Heart left ventricle (tissue), 16 donors: ENCODE measurements around the gene FBXW5. TPM values are rescaled to one million over a fixed set of nuclear protein-coding genes. Genes with fewer than 3 reads are reported as not detected.
A peak's percentile ranks its signal among the peaks of the same experiment; 100 is the strongest.

Experiments
- ATAC-seq, 4 donors: fragments of 200-7000 bp; cut with Tn5 transposase; one replicate each; pipeline ENCODE4 v1.9.1; 2020 to 2022; ENCODE audit warnings: moderate library complexity in 4 of 4, mild to moderate bottlenecking in 3 of 4, moderate number of reproducible peaks in 1 of 4
- DNase-seq, 5 donors: peaks; one replicate each; pipeline ENCODE4 v3.0.0-alpha.2; 2020
- H3K27ac ChIP-seq, 12 donors: fragments of 200-600 bp; sonication (generic) in 4 of 12; one replicate each; pipeline versions ENCODE4 v1.5.0 to v1.8.0; 2016 to 2022; ENCODE audit warnings: mild to moderate bottlenecking in 2 of 12
- H3K27me3 ChIP-seq, 9 donors: fragments of 200-600 bp; sonication (generic) in 2 of 9; one replicate each; pipeline versions ENCODE4 v1.5.1 to v1.8.0; 2016 to 2022; ENCODE audit warnings: mild to moderate bottlenecking in 3 of 9
- H3K36me3 ChIP-seq, 9 donors: fragments of 200-600 bp; sonication (generic) in 2 of 9; one replicate each; pipeline versions ENCODE4 v1.5.0 to v1.8.0; 2018 to 2022; ENCODE audit warnings: mild to moderate bottlenecking in 2 of 9
- H3K4me1 ChIP-seq, 12 donors: fragments of 200-600 bp; sonication (generic) in 4 of 12; one replicate each; pipeline versions ENCODE4 v1.5.0 to v1.8.0; 2016 to 2022; ENCODE audit warnings: mild to moderate bottlenecking in 3 of 12
- H3K4me3 ChIP-seq, 12 donors: fragments of 200-600 bp; sonication (generic) in 4 of 12; one replicate each; pipeline versions ENCODE4 v1.5.0 to v1.8.0; 2017 to 2022; ENCODE audit warnings: mild to moderate bottlenecking in 9 of 12, moderate library complexity in 4 of 12
- H3K9me3 ChIP-seq, 12 donors: fragments of 200-600 bp; sonication (generic) in 4 of 12; one replicate each; pipeline versions ENCODE4 v1.5.0 to v1.8.0; 2016 to 2022; ENCODE audit warnings: mild to moderate bottlenecking in 1 of 12
- CTCF ChIP-seq, 12 donors: fragments of 200-600 bp; sonication (generic) in 4 of 12; IDR thresholded peaks; one replicate each; pipeline versions ENCODE4 v1.5.0 to v1.8.0; 2018 to 2022; ENCODE audit warnings: antibody characterized with exemption in 12 of 12, mild to moderate bottlenecking in 5 of 12
- POLR2A ChIP-seq, 2 donors: fragments of 450-650 bp; IDR thresholded peaks; one replicate each; pipeline ENCODE4 v1.6.1; 2017; ENCODE audit warnings: antibody characterized with exemption in 2 of 2, mild to moderate bottlenecking in 2 of 2, moderate library complexity in 2 of 2
- WGBS, 4 donors: extraction: QIAGEN DNeasy Blood & Tissue Kit in 2 of 4; methylation state at CpG; one replicate each; pipeline versions ENCODE4 v1.1.5 to v1.1.7; 2013 to 2018; 5-methylcytosine and 5-hydroxymethylcytosine counted together
- intact Hi-C, 10 donors: fragments of 100-400 bp; cut with DNase I; formaldehyde crosslinking; loops; one replicate each; pipeline versions ENCODE4 v1.11.1 to v1.14.2; 2022
- polyA plus RNA-seq, 2 donors: library from polyadenylated mRNA; stranded (reverse); fragments of 200-250 nt; gene quantifications; one replicate each; pipeline ENCODE4 v1.2.3, GENCODE V29; 2013
- total RNA-seq, 9 donors: library from RNA; depleted of rRNA in 2 of 9; stranded (reverse); fragments of >200 nt in 2 of 9; fragmentation: NEBNext Ultra II Directional in 3 of 9; extraction: Animal tissue kit (Norgen Biotek cat#: 25700) in 3 of 9; gene quantifications; one replicate each; pipeline versions ENCODE4 v1.1.0 to v1.2.4, GENCODE V29; 2016 to 2023
- donor health status: ischemic (EF 13 %, LVEDD 7.1; RV severe dilation, severe dysfunction).
- donor health status: healthy with polysubstance abuse.
- donor health status: DM: no; HTN: yes; CAD: no.
- donor health status: DM: no; HTN: no; CAD: no.
- donor health status: ischemic (EF 25% LVEDD 6.9; RV normal size, moderate dysfunction).
- donor health status: ischemic (EF 25% LVEDD 5.7; RV mildly dilated, moderate dysfunction).
- donor health status: healthy.
- donor health status: DM: yes; HTN: yes; CAD: no.
- donor health status: ischemic (EF 35%, LVEDD 5.7; RV mildly dilated, moderate dysfunction).
- donor health status: nonischemic (EF 11% LVEDD 7.7; RV severe dilation, severe dysfunction).
- donor health status: DM: yes; HTN: yes; CAD: no.
- donor health status: PGD.
- donor health status: ischemic (EF 29% LVEDD 5.4; RV normal size, mild dysfunction).
- donor health status: nonischemic (EF 23%, LVEDD 6.1; RV moderate dilation, normal function).

Gene FBXW5
- total and polyA plus RNA-seq, 11 donors, result 110 to 388 (median 148) TPM

GRCh38 chr9:136907011-136907914 is 37.3 kb downstream of the FBXW5 start:
- intact Hi-C loops, result no loop called here
- Histone ChIP-seq H3K27me3 (no peaks in the 10 kb centered on the region), H3K4me1 (peaks cover 0 to 21% (median 17%) of the 10 kb centered on the region in 12 donors), H3K4me3 (no peak overlapping the region), H3K27ac (no peak overlapping the region), H3K36me3 (peaks cover 0 to 64% (median 36%) of the 10 kb centered on the region in 9 donors), H3K9me3 (no peaks in the 10 kb centered on the region)
- TF ChIP-seq POLR2A (IDR thresholded peaks at IDR 0.05) (no peak), CTCF (IDR thresholded peaks at IDR 0.05) (no peak)
- no peak for ATAC-seq
- WGBS, 4 donors, result 95 to 97% (median 96%) methylated on average over 24 to 29 of the region's 29 CpGs
- DNase-seq, result no peak

GRCh38 chr9:136906266-136906665 is 38.3 kb downstream of the FBXW5 start:
- Histone ChIP-seq H3K36me3 (peaks cover 0 to 57% (median 31%) of the 10 kb centered on the region in 9 donors), H3K4me3 (no peak overlapping the region), H3K27ac (no peak overlapping the region), H3K9me3 (no peaks in the 10 kb centered on the region), H3K27me3 (no peaks in the 10 kb centered on the region), H3K4me1 (peaks cover 0 to 31% (median 26%) of the 10 kb centered on the region in 12 donors)
- DNase-seq, result no peak
- WGBS, 4 donors, result 50 to 71% (median 59%) methylated on average over 4 of the region's 4 CpGs
- ATAC-seq, result no peak
- intact Hi-C loops, result no loop called here
- TF ChIP-seq POLR2A (IDR thresholded peaks at IDR 0.05) (no peak), CTCF (IDR thresholded peaks at IDR 0.05) (no peak)

- intact Hi-C loops, result loop anchor here in 4 of 10 donors (2.0 to 5.0 kb wide), 4 partner anchors 22 to 39 kb away; partner anchors contain the start of genes FBXW5 (in 2 of the 4) and EDF1 (in 1 of the 4)
- no peak for TF ChIP-seq CTCF (IDR thresholded peaks at IDR 0.05)
- TF ChIP-seq POLR2A (IDR thresholded peaks at IDR 0.05), result no peak
- Histone ChIP-seq H3K4me3 (peak overlapping the region in 1 of 12 donors; percentile 10), H3K27me3 (no peaks in the 10 kb centered on the region), H3K36me3 (peaks cover 0 to 56% (median 36%) of the 10 kb centered on the region in 9 donors), H3K9me3 (no peaks in the 10 kb centered on the region), H3K4me1 (peaks cover 0 to 37% (median 32%) of the 10 kb centered on the region in 12 donors), H3K27ac (peak overlapping the region; percentile 50 to 94 (median 80))
- peak in 4 of 5 donors; percentile 70 to 75 (median 73) for DNase-seq
- ATAC-seq, result peak; percentile 43 to 79 (median 60)
- 37 to 49% (median 42%) methylated on average over 12 of the region's 12 CpGs for WGBS, 4 donors
Measured at GRCh38 chr9:136903041-136903554, 41.4 kb downstream of the FBXW5 start.
